Measurements from ENCODE around the gene ACTRT1.

Gene ACTRT1

GRCh38 chrX:128052303-128052702 is at the start of gene ACTRT1:
ACTRT1 (minus strand) TSS chrX:128052403; CDS start chrX:128052206, 197 bp downstream.
- DNase-seq, result no peak

GRCh38 chrX:128078545-128078944 is 26.3 kb upstream of the ACTRT1 start:
- no peak for DNase-seq

GRCh38 chrX:128057421-128057820 is 5.2 kb upstream of the ACTRT1 start:
- no peak for DNase-seq

- no peak for DNase-seq
These were observed 677 bp downstream of the ACTRT1 start for GRCh38 chrX:128051526-128051925.

GRCh38 chrX:128035318-128035717 is 16.9 kb downstream of the ACTRT1 start:
- DNase-seq, result no peak

GRCh38 chrX:128021566-128021965 is 30.6 kb downstream of the ACTRT1 start:
- DNase-seq, result no peak

GRCh38 chrX:128020701-128021100 is 31.5 kb downstream of the ACTRT1 start:
- DNase-seq, result no peak

GRCh38 chrX:128019218-128019617 is 33.0 kb downstream of the ACTRT1 start:
- DNase-seq, result no peak

- DNase-seq, result no peak
These were observed 40.2 kb downstream of the ACTRT1 start for GRCh38 chrX:128012015-128012414.

GRCh38 chrX:128007882-128008281 is 44.3 kb downstream of the ACTRT1 start:
- DNase-seq, result no peak

Data from COR-L47 (cell line).